NCI-H1048 (cell line): ENCODE measurements around the gene CBX8.
"Not testable (repeated sequence)": the region's sequence is repeated elsewhere in the genome, so short reads cannot be mapped to it uniquely, and the experiment has no call there.

Experiments
- DNase-seq: peaks from one replicate; lab custom pipeline; 2025; lab: John Stamatoyannopoulos, UW

CBX8 gene

DNA sequence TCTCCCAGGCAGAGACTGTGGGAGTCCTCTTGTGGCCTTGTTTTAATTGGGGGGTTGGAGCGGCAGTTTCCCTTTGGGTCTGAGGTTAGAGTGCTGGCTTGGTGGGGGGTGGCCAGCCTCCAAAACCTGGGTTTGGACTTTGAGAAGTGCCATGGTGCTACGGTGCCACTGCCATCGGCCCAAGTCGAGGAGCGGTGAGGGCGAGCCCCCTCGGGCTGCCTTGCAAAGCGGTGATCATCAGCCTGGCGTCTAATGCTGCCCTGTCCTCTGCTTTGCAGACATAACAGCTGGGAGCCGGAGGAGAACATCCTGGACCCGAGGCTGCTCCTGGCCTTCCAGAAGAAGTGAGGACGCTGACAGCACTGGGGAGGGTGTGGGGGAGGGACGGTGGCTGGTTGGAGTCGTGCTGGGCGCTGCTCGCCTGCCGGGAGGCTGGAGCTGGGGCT, 17.8 kb downstream of the CBX8 start:
- no peak for DNase-seq

DNA sequence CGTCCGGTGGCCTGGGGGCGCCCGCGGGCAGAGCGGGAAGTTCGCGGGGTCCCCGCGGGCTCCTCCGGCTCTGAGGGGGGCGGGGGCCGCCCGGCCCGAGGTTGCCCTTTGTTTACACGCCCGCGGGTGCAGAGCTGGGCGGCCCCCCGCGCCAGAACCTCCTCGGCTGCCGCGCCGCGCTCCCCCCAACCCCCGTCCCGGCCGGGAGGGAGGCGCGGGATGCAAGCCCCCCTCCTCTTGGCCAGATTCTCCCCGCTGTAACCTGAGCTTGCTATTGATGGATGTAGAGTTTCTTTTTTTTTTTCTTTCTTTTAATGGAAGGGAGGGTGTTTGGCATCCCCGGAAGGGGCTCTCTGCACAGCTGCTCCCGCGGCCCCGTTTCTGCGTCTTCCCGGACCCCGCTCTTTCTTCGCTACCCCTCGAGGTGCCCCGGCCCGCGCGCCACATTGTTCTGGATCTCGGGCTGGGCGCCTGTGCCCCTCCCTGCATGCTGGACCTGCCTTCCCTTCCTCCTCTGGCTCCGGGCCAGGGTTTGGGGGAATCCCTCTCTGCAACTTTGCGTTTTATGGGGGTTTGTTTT, 18.3 kb downstream of the CBX8 start:
- DNase-seq: no peak

DNA sequence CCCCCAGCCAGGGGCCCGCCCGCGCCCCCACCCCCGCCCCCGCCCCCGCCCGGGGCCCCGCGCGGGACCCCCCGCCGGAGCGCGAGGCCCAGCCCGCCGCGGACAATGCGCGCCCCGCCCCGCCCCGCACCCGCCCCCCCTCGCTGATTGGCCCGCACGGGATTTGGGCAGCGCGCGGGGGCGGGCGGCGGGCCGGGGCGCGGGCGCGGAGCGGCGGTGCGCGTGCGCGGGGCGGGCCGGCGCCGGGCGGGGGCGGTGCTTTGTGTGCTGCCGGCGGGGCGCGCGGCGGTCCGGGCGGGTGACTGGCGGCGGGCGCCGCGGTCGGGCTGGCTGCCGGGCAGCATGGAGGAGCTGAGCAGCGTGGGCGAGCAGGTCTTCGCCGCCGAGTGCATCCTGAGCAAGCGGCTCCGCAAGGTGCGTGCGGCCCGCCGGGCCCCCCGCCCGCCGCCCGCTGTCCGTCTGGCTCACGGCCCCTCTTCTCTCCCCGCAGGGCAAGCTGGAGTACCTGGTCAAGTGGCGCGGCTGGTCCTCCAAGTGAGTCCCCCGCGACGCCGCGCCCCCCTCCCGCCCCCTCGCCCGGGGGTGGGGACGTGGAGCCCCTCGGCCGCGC, 18.9 kb downstream of the CBX8 start, which contains the start of gene CBX2:
TSS of gene CBX2 (plus strand) at position 255 of the 610 bp plus-strand sequence. CDS start at position 343, 88 bp downstream.
- DNase-seq: peak; percentile 68

DNA sequence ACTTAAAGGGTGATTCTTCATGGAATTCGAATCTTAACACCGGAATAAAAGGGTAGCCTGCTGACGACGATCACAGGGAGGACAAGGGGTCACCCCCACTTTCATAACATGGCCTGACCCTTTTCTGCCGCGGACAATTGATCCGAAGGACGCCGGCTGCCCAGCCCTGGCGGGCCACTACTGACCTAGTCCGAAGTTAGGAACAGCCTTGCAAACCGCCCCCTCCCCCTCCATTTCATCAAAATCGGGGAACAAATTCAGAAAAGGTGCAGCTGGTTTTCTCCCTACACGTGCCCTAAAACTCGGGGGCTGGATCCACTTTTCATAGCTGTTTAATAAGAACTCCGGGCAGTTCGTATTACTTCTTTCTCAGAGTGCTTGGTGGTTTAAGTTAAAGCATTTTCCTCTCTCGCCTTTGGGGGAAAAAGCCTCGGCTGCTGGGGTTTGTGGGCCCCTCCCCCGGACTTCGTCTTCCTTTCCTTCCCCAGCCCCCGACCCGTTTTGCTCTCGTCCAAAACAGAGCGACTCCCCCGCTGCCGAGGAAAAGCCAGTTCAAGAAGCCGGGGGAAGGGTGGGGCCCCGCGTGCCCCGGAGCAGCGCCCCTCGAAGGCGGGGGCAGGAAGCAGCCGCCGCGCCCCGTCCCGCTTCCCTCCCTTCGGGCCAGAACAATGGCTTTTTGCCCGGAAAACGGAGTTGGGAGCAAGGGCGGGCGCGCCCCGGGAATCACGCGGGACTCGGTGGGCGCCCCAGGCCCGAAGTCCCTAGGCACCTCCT, 19.6 kb downstream of the CBX8 start:
- no peak for DNase-seq

DNA sequence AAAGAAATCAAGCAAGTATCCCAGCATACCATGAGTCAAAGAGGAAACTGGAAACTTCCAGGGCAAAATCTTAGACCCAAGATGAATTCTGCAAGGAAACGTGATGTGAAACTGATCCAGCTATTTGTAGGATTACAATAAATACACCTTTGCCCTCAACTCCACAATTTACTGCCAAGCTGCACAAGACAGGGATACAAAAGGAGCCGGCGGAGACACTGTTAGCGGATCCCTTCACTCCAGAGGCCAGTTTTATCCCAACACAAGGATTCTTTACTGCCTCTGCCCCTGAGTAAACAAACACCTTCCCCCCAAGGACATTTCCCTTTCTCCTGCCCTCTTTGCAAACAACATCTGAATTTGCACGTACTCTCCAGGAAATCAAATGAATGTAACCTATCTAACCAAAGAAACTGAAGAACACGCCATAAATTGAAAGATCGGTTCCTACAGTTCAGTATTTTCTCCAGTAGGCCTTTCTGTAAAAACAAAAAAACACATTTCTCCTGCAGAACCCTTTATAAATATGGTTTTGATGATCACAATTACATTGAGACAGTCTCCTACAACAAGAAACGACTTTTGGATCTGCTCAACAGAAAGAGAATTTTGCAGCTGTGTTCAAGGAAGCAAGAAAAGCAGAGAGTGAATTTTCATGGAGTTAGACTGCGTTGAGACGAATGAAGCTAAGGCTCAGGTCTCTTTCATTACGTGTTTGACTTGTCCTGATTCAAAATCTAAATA, 20.3 kb downstream of the CBX8 start:
- no peak for DNase-seq

DNA sequence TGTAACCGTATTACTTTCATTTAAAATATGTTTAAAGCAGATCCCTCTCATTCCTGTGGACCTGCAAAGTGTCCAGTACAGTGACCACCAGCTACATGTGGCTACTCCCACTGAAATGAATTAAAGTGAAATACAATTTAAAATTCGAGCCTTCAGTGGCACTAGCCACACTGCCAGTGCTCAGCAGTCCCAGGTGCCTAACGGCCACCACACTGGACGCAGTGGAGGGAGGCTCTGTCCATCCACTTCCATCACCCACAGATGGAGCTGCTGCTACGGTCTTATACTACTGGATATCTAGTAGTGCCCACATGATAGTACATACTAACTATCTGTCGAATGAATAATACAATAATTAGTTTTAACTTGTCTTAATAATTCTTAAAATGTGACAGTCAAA, 21.2 kb downstream of the CBX8 start:
- no peak for DNase-seq

DNA sequence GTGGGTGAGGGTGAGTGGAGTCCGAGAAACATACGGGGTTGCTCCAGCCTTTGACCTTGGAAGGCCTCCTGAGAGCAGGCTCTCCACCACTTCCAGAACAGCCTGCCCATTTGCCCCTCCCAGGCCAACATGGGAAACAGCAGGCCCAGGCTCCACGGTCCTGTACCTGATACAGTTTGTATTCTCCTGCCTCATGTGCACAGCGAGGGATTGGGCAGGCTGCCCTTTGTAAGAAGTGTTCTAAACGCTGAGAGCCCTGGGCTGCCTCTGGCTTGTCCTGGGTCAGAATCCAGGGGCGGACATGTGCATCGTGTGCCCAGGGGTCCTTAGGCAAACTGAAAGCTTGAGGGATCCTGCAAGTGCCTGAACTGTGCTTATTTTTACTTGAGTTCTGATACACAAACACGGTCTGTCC, 22.3 kb downstream of the CBX8 start:
- no peak for DNase-seq

DNA sequence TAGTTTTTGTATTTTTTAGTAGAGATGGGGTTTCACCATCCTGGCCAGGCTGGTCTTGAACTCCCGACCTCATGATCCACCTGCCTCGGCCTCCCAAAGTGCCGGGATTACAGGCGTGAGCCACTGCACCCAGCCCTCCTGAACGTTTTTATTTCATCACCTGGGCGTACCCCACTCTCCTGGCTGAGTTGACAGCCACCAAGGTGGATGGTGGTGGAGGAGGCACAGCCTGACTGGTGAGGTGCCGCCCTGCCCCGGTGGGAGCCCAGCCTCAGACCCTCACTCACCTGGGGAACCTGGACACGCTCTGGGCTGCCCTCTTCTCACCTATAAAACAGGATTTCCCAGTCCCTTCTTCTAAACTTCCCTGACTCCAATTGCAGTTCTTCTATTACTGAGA, 24.2 kb downstream of the CBX8 start:
- not testable (repeated sequence) for DNase-seq

DNA sequence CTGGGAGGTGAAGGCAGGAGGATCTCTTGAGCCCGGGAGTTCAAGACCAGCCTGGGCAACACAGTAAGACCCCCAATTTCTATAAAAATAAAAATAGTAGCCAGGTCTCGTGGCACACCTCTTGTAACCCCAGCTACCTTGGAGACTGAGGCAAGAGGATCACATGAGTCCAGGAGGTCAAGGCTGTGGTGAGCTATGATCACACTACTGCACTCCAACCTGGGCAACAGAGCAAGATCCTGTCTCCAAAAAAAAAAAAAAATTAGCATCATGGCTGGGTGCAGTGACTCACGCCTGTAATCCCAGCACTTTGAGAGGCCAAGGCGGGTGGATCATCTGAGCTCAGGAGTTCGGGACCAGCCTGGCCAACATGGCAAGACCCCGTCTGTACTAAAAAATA, 25.6 kb downstream of the CBX8 start:
- DNase-seq: no peak

DNA sequence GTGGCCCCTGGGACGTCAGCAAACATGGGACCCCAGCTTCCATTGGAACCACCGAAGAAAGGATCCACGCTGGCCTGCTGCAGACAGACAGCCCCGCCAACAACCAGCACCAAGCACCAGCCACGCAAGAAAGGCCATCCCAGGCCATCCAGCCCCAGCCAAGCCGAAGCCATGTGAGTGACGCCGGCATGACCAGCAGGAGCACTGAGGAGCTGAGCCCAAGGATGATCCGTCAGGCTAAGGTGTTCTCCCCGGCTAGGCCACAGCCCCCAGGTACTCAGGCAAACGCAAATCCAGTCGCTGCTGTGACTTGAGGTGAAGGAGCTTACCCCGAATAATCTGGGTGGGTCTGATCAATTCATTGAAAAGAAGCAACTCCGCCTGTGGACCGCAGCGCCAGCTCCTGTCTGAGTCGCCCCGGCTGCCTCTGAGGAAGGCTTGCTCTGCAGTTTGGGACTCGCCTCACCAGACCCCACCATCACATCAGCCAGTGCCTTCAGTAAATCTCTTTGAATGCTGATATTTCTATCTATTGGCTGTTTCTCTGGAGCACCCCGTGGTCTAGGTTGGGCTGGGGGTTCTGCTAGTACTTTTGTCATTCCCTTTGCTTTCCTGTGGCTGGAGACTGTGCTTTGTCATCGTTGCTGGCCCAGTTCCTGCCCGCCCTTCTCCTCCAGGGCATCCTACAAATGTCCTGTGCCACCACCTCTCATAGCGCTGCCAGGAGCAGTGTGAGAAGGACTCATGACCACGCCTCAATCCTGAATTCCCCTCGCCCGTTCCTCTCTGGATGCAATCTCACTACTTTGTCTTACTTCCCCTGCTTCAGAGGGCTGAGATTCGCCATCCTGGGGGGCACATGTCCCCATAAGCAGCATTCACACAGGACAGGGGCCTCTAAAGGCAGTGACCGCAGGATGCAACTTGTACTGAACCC, 27.0 kb downstream of the CBX8 start:
- no peak for DNase-seq

DNA sequence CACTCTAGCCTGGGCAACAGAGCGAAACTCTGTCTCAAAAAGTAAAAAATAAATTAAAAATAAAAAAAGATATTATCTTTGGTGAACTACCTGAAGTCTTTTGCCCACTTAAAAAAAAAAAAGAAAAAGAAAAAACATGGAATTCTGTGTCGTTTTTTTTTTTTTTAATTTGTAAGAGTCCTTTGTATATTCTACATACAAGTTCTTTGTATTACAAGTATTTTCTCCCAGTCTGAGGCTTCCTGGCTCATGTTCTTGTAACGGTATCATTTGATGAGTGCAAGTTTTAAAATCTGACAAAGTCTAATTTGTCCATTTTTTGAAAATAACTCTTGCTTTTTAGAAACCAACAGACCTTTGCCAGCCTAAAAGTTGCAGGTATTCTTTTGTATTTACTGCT, 31.2 kb downstream of the CBX8 start:
- no peak for DNase-seq

DNA sequence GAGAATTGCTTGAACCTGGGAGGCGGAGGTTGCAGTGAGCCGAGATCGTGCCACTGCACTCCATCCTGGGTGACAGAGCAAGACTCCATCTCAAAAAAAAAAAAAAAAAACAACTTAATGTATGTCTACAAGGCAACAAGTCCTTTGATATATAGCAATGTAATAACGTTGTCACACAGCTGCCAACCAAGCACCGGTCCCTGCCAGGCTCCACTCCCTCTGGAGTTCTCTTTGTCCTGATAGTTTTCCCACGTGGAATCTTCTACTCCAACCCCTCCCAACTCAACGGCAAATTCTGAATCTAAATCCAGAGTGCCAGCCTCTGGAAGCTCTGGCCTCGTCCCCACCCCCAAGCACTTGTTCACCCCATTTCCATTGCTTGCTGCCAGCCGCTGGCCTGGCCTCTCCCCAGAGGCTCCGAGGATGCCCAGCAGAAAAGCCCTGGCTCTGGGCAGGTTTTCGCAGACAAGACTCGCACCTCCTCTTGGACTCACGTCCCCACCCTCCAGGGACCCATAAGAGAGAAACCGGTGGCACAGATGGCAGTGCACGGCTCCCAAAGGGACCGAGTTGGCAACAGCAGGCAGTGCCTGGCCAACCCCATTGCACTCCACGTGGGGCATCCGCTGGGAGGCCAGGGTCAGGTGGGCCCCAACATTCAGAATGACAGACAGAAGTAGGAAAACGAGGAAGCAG, 34.8 kb downstream of the CBX8 start:
- no peak for DNase-seq

DNA sequence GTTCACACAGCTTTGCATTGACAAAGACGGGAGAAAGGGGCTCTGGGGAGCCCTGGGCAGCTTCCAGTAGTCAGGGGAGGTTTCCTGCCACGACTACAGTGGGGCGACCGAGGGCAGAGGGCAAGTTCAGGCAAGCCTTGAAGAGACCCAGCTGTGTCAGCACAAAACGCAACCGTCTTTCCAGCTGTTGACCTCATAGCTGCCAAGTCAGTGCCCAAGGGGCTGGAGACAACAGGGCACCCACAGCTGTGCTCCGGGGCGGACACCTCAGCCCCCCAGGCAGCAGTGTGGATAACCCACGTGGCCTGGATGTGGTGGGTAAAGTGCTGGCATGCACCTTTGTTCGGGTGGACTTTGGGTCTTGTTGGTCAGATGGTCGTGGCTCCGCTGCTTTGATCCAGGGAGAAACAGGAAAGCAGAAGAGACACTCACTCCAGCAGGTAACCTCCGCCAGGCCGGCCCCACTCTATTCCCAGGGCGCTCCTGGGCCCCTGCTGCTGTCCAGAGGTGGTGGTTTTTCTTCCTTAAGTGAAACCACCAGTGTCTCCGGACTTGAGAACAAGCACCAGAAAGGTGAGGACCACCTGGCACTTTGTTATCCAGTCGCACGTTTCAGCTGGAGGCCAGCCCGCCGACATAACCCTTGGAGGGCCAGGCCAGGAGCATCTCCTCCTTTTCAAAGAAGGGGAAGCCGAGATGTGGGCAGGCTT, 36.5 kb downstream of the CBX8 start:
- no peak for DNase-seq

DNA sequence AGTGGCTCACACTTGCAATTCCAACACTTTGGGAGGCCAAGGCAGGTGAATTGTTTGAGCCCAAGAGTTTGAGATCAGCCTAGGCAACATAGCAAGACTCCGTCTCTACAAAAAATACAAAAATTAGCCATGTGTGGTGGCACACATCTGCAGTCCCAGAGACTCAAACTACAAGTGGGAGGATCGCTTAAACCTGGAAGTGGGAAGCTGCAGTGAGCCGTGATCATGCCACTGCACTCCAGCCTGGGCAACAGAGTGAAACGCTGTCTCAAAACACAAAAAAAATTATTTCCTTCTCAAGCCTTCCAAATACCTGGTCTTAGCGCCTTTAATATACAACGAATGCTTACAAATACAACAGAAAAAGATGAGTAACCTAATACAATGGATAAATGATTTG, 38.6 kb downstream of the CBX8 start:
- DNase-seq: no peak

DNA sequence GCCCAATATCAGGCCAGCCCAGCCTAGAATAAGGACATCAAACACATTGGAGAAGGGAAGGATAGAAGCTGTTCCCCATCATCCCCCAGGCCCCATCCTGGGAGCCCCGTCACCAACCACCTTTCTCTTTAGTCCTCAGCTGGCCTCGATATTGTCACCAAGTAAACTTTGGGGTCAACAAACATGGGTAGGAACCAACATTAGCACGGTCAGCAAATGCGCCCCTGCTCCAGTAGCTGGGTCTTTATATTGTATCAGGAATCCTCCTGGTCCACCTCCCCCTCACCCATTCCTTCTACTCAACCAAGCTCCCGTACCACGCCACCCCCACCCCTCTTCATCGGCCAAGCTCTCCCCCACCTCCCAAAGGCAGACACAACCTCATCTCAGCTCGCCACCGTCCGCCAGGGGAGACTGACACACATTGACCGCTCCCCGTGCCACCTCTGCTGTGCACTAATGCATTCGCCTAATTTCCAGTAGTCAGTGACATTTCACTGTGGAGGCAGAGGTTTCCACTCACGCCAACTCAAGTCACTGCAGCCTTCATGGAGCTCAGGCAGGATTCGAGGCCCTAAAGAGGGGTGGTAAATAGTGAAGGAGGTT, 39.6 kb downstream of the CBX8 start:
- no peak for DNase-seq

DNA sequence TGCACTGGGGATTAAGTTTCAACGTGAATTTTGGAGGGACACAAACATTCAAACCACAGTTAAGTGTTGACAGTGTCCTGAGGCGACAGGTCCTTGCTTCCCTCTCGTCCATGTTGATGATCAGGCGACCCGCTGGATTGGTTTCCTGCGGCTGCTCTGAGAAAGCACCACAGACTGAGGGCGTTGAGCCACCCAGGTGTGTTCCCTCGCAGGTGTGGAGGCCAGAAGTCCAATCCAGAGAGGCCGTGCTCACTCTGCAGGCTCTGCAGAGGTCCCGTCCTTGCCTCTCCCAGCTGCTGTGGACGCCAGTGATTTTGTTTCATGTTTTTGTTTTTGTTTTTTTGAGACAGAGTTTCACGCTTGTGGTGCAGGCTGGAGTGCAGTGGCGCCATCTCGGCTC, 41.3 kb downstream of the CBX8 start:
- DNase-seq: no peak

DNA sequence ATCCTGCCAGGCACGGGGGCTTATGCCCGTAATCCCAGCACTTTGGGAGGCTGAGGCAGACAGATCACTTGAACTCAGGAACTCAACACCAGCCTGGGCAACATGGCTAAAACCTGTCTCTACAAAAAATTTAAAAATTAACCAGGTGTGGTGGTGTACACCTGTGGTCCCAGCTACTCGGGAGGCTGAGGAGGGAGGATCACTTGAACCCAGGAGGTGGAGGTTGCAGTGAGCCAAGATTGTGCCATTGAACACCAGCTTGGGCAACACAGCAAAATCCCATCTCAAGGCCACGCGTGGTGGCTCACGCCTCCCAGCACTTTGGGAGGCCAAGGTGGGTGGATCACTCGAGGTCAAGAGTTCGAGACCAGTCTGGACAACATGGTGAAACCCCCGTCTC, 42.0 kb downstream of the CBX8 start:
- DNase-seq: not testable (repeated sequence)

DNA sequence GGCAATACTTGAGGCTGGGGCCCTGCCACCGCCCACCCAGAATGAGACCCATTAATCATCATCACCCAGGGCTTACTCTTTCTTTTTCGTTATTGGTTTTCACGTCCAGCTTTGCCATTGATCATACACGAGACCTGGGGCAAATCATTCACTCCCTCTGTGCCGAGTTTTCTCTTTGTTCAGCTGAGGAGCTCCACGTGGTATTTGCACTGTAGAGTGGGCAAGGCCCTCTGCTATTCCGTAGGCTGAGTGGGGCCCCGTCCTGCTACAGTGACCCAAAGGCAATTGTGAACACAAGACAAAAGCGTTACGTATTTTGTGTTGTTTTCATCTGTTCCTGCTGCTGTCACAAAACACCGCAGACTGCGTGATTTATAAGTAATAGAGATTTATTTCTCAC, 42.5 kb downstream of the CBX8 start:
- no peak for DNase-seq

DNA sequence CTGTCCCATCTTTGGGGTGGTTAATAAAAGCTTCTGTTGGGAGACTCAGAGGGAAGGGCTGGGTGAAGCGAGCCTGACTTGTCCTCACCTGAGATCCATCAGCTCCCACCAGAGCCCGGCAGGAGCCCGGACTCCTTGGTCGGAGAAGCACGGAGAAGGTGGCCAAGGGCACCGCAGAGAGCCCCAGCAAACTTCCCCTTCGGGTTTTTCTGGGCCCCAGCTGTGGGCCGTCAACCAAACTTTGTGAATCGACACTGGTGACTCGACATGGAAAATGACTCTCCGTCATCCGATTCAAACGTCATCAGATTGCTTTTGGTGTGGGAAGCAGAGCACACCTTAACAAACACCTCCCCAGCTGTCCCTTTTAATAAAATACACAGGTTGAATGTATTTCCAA, 44.7 kb downstream of the CBX8 start:
- DNase-seq: no peak
